H9 (cell line): ENCODE results near the gene COL23A1. TPM values are rescaled to one million over a fixed set of nuclear protein-coding genes. Genes with fewer than 3 reads are reported as not detected.

Source experiments
- DNase-seq: peaks from one replicate; pipeline ENCODE4 v3.0.0-alpha.2; 2017
- H2AFZ ChIP-seq: one replicate; pipeline ENCODE4 v1.6.1; 2013; ENCODE audit warnings: mild to moderate bottlenecking, low read length, control low read depth, moderate library complexity
- H2AK5ac ChIP-seq: 2 replicates; pipeline ENCODE4 v1.6.1; 2013; ENCODE audit warnings: low read length, control low read depth, mixed read lengths; ENCODE audit not compliant: insufficient read length
- H2BK120ac ChIP-seq: one replicate; pipeline ENCODE4 v1.6.1; 2013; ENCODE audit warnings: low read depth, mild to moderate bottlenecking, low read length, control low read depth, inconsistent platforms; ENCODE audit not compliant: poor library complexity, severe bottlenecking
- H2BK12ac ChIP-seq: 2 replicates; pipeline ENCODE4 v1.6.1; 2013; ENCODE audit warnings: low read length, control low read depth, mixed read lengths, low read depth; ENCODE audit not compliant: insufficient read length
- H2BK15ac ChIP-seq: 2 replicates; pipeline ENCODE4 v1.6.1; 2013; ENCODE audit warnings: low read depth, low read length, control low read depth
- H2BK20ac ChIP-seq: one replicate; pipeline ENCODE4 v1.6.1; 2013; ENCODE audit warnings: low read depth, mild to moderate bottlenecking, low read length, control low read depth, inconsistent platforms; ENCODE audit not compliant: poor library complexity, severe bottlenecking
- H2BK5ac ChIP-seq: 2 replicates; pipeline ENCODE4 v1.6.1; 2013; ENCODE audit warnings: low read length, control low read depth, mixed read lengths; ENCODE audit not compliant: insufficient read length
- H3K14ac ChIP-seq: 2 replicates; pipeline ENCODE4 v1.6.1; 2013; ENCODE audit warnings: low read length, control low read depth; ENCODE audit not compliant: insufficient read depth
- H3K18ac ChIP-seq: 2 replicates; pipeline ENCODE4 v1.6.1; 2013; ENCODE audit warnings: low read depth, mild to moderate bottlenecking, mixed read lengths, low read length, control low read depth; ENCODE audit not compliant: insufficient read length
- H3K23ac ChIP-seq: 2 replicates; pipeline ENCODE4 v1.6.1; 2013; ENCODE audit warnings: low read length, control low read depth, mixed read lengths, low read depth; ENCODE audit not compliant: insufficient read length
- H3K23me2 ChIP-seq: 2 replicates; pipeline ENCODE4 v1.6.1; 2013; ENCODE audit warnings: low read depth, mild to moderate bottlenecking, mixed read lengths, low read length, control low read depth; ENCODE audit not compliant: insufficient read length, poor library complexity, severe bottlenecking
- H3K27ac ChIP-seq: 2 replicates; pipeline ENCODE4 v1.5.1; 2013; ENCODE audit warnings: low read length, control low read depth, mixed read lengths, low read depth; ENCODE audit not compliant: insufficient read length
- H3K27me3 ChIP-seq: 2 replicates; pipeline ENCODE4 v1.6.1; 2013; ENCODE audit warnings: low read length, control low read depth, inconsistent platforms; ENCODE audit not compliant: insufficient read depth
- H3K4ac ChIP-seq: 2 replicates; pipeline ENCODE4 v1.6.1; 2013; ENCODE audit warnings: low read depth, mild to moderate bottlenecking, control low read depth, inconsistent platforms, low read length, moderate library complexity
- H3K4me1 ChIP-seq: 2 replicates; pipeline ENCODE4 v1.6.1; 2013; ENCODE audit warnings: low read length, control low read depth, inconsistent platforms; ENCODE audit not compliant: insufficient read depth
- H3K4me2 ChIP-seq: 2 replicates; pipeline ENCODE4 v1.6.1; 2013; ENCODE audit warnings: low read length, control low read depth, mixed read lengths; ENCODE audit not compliant: insufficient read length, insufficient read depth
- H3K56ac ChIP-seq: 2 replicates; pipeline ENCODE4 v1.6.1; 2013; ENCODE audit warnings: low read depth, mild to moderate bottlenecking, mixed read lengths, low read length, control low read depth; ENCODE audit not compliant: insufficient read length
- H3K79me1 ChIP-seq: 2 replicates; pipeline ENCODE4 v1.6.1; 2013; ENCODE audit warnings: low read depth, mild to moderate bottlenecking, moderate library complexity, low read length, control low read depth, inconsistent platforms; ENCODE audit not compliant: insufficient read depth, poor library complexity, severe bottlenecking
- H3K79me2 ChIP-seq: 2 replicates; pipeline ENCODE4 v1.6.1; 2013; ENCODE audit warnings: low read length, control low read depth, inconsistent platforms; ENCODE audit not compliant: insufficient read depth
- H3K9ac ChIP-seq: 2 replicates; pipeline ENCODE4 v1.6.1; 2013; ENCODE audit warnings: low read length, control low read depth, mixed read lengths; ENCODE audit not compliant: insufficient read length; ENCODE audit errors: extremely low read depth
- H3K9me3 ChIP-seq: one replicate; pipeline ENCODE4 v1.6.1; 2013; ENCODE audit warnings: low read depth, low read length, inconsistent platforms; ENCODE audit not compliant: control insufficient read depth
- H3T11ph ChIP-seq: one replicate; pipeline ENCODE4 v1.6.1; 2013; ENCODE audit warnings: mild to moderate bottlenecking, low read length, control low read depth, inconsistent platforms
- H4K20me1 ChIP-seq: one replicate; pipeline ENCODE4 v1.6.1; 2013; ENCODE audit not compliant: control insufficient read depth, insufficient read length, insufficient read depth
- H4K5ac ChIP-seq: 2 replicates; pipeline ENCODE4 v1.6.1; 2013; ENCODE audit warnings: low read depth, mild to moderate bottlenecking, mixed read lengths, low read length, control low read depth; ENCODE audit not compliant: insufficient read length
- H4K8ac ChIP-seq: replicated peaks from 2 replicates; pipeline ENCODE4 v1.6.1; 2013; ENCODE audit warnings: low read length, control low read depth, mixed read lengths, low read depth; ENCODE audit not compliant: insufficient read length
- H4K91ac ChIP-seq: 2 replicates; pipeline ENCODE4 v1.6.1; 2013; ENCODE audit warnings: low read depth, mild to moderate bottlenecking, moderate library complexity, mixed read lengths, low read length, control low read depth; ENCODE audit not compliant: insufficient read length
- H3K27ac Mint-ChIP-seq, 3 experiments: 2 replicates in 2 of 3; 3 replicates in 1 of 3; pipeline ENCODE4 v1.8.0; 2020 to 2021; ENCODE audit warnings: mixed read lengths in 3 of 3, mild to moderate bottlenecking in 1 of 3, moderate library complexity in 1 of 3
- H3K27me3 Mint-ChIP-seq: 2 replicates; pipeline ENCODE4 v1.8.0; 2021; ENCODE audit warnings: low read depth, mild to moderate bottlenecking, moderate library complexity, mixed read lengths
- H3K36me3 Mint-ChIP-seq, 3 experiments: 2 replicates in 2 of 3; 3 replicates in 1 of 3; pipeline ENCODE4 v1.8.0; 2020 to 2021; ENCODE audit warnings: low read depth in 3 of 3, mixed read lengths in 3 of 3; ENCODE audit not compliant: insufficient read depth in 1 of 3
- H3K4me1 Mint-ChIP-seq, 2 experiments: 2 replicates each; pipeline ENCODE4 v1.8.0; 2020; ENCODE audit warnings: mixed read lengths in 2 of 2
- H3K4me3 Mint-ChIP-seq, 2 experiments: 2 replicates in 1 of 2; 3 replicates in 1 of 2; pipeline ENCODE4 v1.8.0; 2020 to 2021; ENCODE audit warnings: mild to moderate bottlenecking in 2 of 2, mixed read lengths in 2 of 2, moderate library complexity in 1 of 2
- H3K9me3 Mint-ChIP-seq, 2 experiments: 2 replicates in 1 of 2; 3 replicates in 1 of 2; pipeline ENCODE4 v1.8.0; 2020; ENCODE audit warnings: mild to moderate bottlenecking in 2 of 2, mixed read lengths in 2 of 2, moderate library complexity in 1 of 2
- CTCF ChIP-seq: fragments of 200-600 bp; sonication (generic); conservative IDR thresholded peaks from 3 replicates; pipeline ENCODE4 v1.8.0; 2021; ENCODE audit warnings: antibody characterized with exemption, mild to moderate bottlenecking
- WGBS: extraction: QIAGEN DNeasy Blood & Tissue Kit; methylation state at CpG from one replicate; pipeline ENCODE4 v1.1.7; 2013; ENCODE audit warnings: missing lambda C conversion rate, low lambda C conversion rate, mixed read lengths; ENCODE audit not compliant: insufficient read length; ENCODE audit errors: extremely low coverage; 5-methylcytosine and 5-hydroxymethylcytosine counted together
- total RNA-seq: library from RNA; stranded (reverse); gene quantifications from 2 replicates; pipeline ENCODE4 v1.2.1, GENCODE V29; 2021

The COL23A1 gene
- total RNA-seq, 1 experiment from 2014 or later = 2.6 TPM

- Histone ChIP-seq H4K20me1 (no peaks in the 10 kb centered on the region), H3K18ac (no peak overlapping the region), H2BK5ac (no peak overlapping the region), H3K9ac (no peak overlapping the region), H3K79me1 (no peaks in the 10 kb centered on the region), H3K9me3 (no peaks in the 10 kb centered on the region), H3K79me2 (peaks cover 2% of the 10 kb centered on the region; the same call in 1 of the 2 replicates), H2AFZ (no peak overlapping the region), H3K4ac (no peak overlapping the region), H2BK12ac (no peak overlapping the region), H3K23me2 (no peaks in the 10 kb centered on the region), H3K23ac (no peak overlapping the region), H3T11ph (no peak overlapping the region), H3K4me2 (no peak overlapping the region), H3K4me1 (no peaks in the 10 kb centered on the region), H2BK15ac (no peak overlapping the region), H3K27me3 (no peaks in the 10 kb centered on the region), H4K8ac (no peak overlapping the region), H3K27ac (no peak overlapping the region), H4K5ac (no peak overlapping the region), H3K14ac (no peak overlapping the region), H4K91ac (no peak overlapping the region), H2BK20ac (no peak overlapping the region), H2AK5ac (no peak overlapping the region), H3K56ac (no peak overlapping the region), H2BK120ac (no peak overlapping the region)
- Mint-ChIP-seq H3K4me1 (peaks cover 22 to 28% of the 10 kb centered on the region in 2 experiments), H3K36me3 (peaks cover 54 to 99% (median 93%) of the 10 kb centered on the region in 3 experiments), H3K4me3 (no peak overlapping the region), H3K27ac (peak overlapping the region in 1 of 3 experiments; percentile 92; a peak in 1 of 7 replicates), H3K27me3 (peaks cover 9% of the 10 kb centered on the region; the same call in 1 of the 2 replicates), H3K9me3 (no peaks in the 10 kb centered on the region)
- no CpG with 5 or more reads among the region's 3 CpGs for WGBS
- DNase-seq = no peak
- no peak for TF ChIP-seq CTCF
Measured at GRCh38 chr5:178212241-178213002, 377.8 kb downstream of the COL23A1 start.
